Stomach smooth muscle (tissue), 2 donors: Measurements from ENCODE around the gene GRIK4.

ENCODE experiments used
- H3K27ac ChIP-seq: one replicate; pipeline ENCODE4 v1.7.0; 2013; ENCODE audit warnings: mild to moderate bottlenecking, low read length, inconsistent platforms
- H3K27me3 ChIP-seq, 2 donors: one replicate each; pipeline ENCODE4 v1.7.0; 2013; ENCODE audit warnings: low read length in 2 of 2; ENCODE audit not compliant: insufficient read depth in 2 of 2, control insufficient read depth in 1 of 2
- H3K36me3 ChIP-seq, 2 donors: one replicate each; pipeline ENCODE4 v1.7.0; 2013; ENCODE audit warnings: low read length in 2 of 2; ENCODE audit not compliant: control insufficient read depth in 2 of 2, insufficient read depth in 2 of 2
- H3K4me1 ChIP-seq: one replicate; pipeline ENCODE4 v1.7.0; 2013; ENCODE audit warnings: low read length; ENCODE audit not compliant: control insufficient read depth, insufficient read depth
- H3K4me3 ChIP-seq, 2 donors: one replicate each; pipeline ENCODE4 v1.7.0; 2013; ENCODE audit warnings: low read length in 2 of 2
- H3K9ac ChIP-seq, 2 donors: one replicate each; pipeline ENCODE4 v1.7.0; 2013; ENCODE audit warnings: low read length in 2 of 2, mild to moderate bottlenecking in 1 of 2
- H3K9me3 ChIP-seq, 2 donors: one replicate each; pipeline ENCODE4 v1.7.0; 2013; ENCODE audit warnings: low read length in 2 of 2; ENCODE audit not compliant: control insufficient read depth in 2 of 2
- donor health status: healthy.
- donor health status: Pancreatic carcinoma.

The GRIK4 gene

DNA sequence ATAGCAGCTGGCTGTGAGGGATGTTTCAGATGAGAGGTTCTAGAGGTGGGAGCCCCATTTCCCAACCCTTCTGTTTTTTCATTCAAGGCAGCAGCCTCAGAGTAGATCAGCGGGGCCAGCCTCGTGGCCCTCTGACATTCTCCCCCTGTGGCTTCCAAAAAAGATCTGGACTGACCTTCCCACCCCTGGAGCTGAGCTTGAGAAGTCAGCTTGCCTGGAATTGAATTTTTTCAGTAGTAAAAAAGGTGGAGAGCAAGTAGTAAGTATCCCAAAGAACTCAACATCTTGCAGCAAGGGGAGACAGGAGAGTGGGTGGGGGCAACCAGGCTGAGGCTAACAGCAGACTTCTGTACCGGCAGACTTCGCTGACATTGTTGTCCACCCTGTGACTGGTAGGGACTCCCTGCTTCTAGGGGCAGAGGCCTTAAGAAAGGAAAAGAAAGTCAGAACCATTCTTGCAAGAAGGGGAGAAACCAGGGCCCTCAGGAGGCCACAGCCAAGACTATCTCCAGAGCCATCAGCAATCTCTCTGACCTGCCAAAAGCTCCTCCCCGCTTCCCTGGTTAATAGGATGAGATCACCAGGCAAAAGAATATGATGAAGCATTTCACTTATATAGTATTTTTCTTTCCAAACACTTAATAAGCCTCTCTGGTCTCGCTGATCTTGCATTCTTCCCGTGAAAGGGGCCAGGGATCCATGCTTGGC, 2.0 kb upstream of the GRIK4 start:
- Histone ChIP-seq H3K9me3 (no peaks in the 10 kb centered on the region), H3K4me1 (no peaks in the 10 kb centered on the region), H3K27me3 (peaks cover 8 to 16% of the 10 kb centered on the region in 2 donors), H3K27ac (no peak overlapping the region), H3K4me3 (no peak overlapping the region), H3K9ac (no peak overlapping the region), H3K36me3 (no peaks in the 10 kb centered on the region)

DNA sequence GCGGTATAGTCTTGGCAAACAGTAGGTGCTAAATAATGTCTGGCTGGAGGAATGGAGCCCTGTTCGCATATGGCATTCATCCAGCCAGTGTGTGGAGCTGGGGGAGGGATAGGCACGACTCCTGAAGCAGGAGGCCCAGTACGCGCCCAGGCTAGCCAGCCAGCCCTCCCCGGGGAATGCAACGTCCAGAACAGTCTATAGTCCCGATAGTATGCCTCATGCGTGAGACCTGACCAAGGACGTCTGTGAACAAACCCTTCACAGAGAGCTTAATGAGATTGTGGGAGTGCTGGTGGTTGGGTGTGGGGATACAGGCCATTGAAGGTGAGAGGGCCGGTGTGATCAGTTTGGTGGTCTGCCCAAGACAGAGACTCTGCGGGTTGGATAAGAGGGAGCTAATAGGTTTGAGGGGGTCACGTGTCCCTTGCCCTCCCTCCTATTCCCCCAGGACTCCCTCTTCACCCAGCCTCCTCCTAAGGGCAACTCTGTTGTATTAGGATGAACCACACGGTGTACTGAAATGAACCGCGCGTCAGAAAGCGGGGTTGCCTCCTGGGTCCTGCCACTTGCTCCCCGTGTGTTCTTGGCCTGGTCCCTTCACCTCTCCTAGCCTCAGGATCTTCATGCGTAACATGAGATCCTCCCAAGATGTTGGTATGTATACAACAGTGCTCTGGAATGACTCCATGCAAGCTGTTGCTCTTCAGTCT, 987 bp upstream of the GRIK4 start:
- no peaks in the 10 kb centered on the region for H3K36me3 ChIP-seq
- H3K9me3 ChIP-seq = no peaks in the 10 kb centered on the region
- H3K4me1 ChIP-seq = no peaks in the 10 kb centered on the region
- no peak overlapping the region for H3K27ac ChIP-seq
- H3K9ac ChIP-seq = no peak overlapping the region
- H3K4me3 ChIP-seq = peak overlapping the region in 1 of 2 donors; percentile 64
- H3K27me3 ChIP-seq = peaks cover 10 to 16% of the 10 kb centered on the region in 2 donors

DNA sequence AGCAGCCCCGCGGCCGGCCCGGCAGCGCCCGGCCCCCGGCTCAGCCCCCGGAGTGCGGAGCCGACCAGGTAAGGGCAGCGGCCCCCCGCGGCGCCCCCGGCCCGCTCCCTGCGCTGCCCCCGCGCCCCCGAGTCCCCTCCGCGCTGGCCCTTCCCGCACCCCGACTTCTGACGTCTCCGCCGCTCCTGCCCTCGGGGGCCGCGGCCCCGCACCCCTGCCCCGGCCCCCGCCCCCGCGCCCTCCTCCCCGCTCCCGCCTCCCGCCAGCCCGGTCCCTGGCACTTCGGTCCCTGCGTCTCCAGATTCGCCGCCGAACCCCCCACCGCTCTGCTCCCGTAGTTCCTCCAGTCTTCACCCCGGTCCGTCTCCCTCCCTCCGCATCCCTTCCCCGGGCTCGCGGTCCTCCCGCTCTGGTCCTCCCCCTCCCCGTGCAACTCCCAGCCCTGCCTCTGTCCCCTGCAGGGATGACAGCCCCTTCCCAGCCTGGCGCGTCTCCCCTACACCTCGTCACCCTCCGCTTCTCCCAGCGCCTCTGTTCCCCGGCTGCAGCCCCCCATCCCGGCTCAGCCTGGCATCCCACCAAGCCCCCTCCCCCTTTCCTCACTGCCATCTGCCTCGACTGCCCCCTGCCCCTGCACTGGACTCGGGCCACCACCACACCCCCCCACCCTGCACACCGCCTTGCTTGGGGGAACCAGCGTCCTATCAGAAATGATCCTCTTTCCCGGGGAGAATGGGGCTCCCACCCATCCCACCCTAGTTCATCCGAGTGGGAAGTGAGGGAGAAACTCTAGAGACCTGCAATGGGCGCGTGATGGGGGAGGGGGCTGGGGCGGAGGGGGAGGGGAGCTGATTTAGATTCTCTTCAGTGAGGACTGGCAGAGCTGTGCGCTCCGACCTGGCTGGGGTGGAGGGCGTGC, 531 bp downstream of the GRIK4 start:
- peaks cover 7 to 16% of the 10 kb centered on the region in 2 donors for H3K27me3 ChIP-seq
- H3K36me3 ChIP-seq = no peaks in the 10 kb centered on the region
- H3K27ac ChIP-seq = no peak overlapping the region
- H3K4me3 ChIP-seq = peak overlapping the region in 1 of 2 donors; percentile 54
- H3K9ac ChIP-seq = no peak overlapping the region
- H3K4me1 ChIP-seq = no peaks in the 10 kb centered on the region
- H3K9me3 ChIP-seq = no peaks in the 10 kb centered on the region

DNA sequence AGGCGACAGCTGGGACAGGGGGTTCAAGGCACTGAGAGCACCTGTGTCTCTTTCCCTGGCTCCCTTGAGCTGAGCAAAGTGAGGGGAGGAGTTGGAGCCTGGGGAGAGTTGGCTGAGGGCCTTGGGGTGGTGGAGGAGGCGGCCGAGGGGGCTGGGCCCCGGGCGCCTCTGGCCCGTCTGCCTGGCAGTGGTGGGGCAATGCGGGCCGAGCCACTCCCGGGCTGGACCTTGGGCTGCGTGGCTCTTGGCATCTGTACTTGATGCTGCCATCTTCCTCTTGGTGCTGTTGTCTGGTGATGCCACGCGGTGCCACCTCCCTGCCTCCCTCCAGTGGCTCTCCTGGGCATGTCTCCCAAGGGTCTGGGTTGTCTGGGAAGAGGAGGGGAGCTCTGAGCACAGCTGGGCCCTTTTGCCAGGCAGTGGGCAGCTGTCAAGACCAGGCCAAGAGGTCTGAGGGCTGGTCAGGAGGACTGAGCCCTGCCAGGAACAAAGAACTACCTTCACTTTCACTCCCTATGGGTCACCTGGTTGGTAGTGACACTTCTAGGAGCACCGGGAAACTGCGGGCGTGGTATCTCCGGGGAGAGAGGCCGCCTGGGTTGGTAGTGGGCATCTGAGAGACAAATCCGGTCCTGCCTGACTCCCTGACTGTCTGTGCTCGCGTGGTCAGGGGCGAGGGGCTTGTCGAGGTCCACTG, 1.3 kb downstream of the GRIK4 start:
- no peak overlapping the region for H3K9ac ChIP-seq
- H3K27me3 ChIP-seq = peaks cover 7 to 16% of the 10 kb centered on the region in 2 donors
- no peaks in the 10 kb centered on the region for H3K36me3 ChIP-seq
- no peak overlapping the region for H3K4me3 ChIP-seq
- no peaks in the 10 kb centered on the region for H3K9me3 ChIP-seq
- H3K27ac ChIP-seq = no peak overlapping the region
- H3K4me1 ChIP-seq = no peaks in the 10 kb centered on the region

DNA sequence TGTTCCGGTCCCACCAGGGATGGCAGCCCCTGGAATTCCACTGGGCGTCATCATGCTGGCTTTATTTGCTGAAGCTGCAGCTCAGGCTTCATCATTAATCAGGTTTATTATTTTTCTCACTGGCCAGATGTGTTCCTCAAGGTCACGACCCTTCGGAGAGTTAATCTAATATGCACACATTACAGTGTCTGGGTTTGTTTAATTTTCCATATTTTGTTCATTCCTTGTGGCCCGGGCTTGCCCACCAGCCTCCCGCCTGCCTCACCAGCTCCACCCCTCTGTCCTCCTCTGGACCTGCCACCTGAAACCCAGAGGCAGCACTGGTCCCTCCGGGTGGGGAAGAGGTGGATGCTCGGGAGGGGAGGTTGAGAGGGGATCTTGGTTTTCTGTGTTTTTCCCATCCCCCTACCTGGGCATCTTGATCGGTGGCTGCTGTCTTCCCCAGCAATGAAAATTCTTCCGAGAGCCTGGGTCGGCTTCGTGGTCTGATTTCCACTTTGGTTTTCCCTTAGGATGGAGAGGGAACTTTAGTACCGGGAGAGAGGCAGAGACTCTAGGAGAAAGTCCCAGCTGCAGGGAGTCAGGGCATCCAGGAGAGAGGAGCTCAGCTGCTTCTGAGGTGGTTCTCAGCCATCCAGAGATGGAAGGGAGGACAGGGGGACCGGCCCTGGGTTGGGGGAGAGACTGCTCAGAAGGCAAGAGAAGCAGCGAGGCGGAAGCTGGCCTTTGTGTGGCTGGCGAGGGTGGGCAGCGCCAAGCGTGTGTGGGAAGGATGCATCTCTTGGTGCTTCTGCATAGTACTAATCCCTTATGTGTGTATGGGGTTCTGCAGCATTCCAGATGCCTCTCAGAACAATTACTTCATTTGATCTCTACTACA, 2.1 kb downstream of the GRIK4 start:
- H3K4me1 ChIP-seq = no peaks in the 10 kb centered on the region
- H3K9ac ChIP-seq = no peak overlapping the region
- no peaks in the 10 kb centered on the region for H3K9me3 ChIP-seq
- no peaks in the 10 kb centered on the region for H3K36me3 ChIP-seq
- H3K4me3 ChIP-seq = no peak overlapping the region
- peaks cover 7 to 12% of the 10 kb centered on the region in 2 donors for H3K27me3 ChIP-seq
- no peak overlapping the region for H3K27ac ChIP-seq

DNA sequence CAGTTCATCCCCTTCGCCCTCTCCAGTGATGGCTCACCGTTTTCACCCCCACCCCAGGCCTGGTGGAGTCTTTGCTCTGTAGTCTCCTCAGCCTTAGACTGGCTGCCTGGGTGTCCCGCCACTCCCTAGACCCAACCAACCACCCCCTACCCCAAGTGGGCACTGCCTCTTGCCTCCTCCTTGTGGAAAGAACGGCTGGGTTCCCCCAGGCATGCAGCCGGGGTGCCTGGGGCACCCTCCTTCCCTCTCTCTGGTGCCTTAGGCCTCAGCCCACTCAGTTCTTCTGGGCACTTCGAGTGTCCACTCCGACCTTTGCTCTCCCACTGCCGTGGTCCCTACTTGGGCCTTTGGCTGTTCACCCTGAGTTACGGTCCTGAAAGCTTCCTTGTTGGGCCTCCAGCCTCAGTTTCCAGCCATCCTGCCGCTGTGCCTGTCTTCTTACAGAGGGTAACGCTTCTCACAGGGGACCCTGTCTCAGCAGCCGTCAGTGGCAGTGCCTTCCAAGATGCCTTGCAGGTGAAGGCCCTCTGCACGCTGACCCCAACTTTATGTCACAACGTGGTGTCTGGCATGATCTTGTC, 3.1 kb downstream of the GRIK4 start:
- no peaks in the 10 kb centered on the region for H3K36me3 ChIP-seq
- H3K9ac ChIP-seq = no peak overlapping the region
- H3K27ac ChIP-seq = no peak overlapping the region
- peaks cover 7% of the 10 kb centered on the region in 2 donors for H3K27me3 ChIP-seq
- no peaks in the 10 kb centered on the region for H3K4me1 ChIP-seq
- no peak overlapping the region for H3K4me3 ChIP-seq
- H3K9me3 ChIP-seq = no peaks in the 10 kb centered on the region

DNA sequence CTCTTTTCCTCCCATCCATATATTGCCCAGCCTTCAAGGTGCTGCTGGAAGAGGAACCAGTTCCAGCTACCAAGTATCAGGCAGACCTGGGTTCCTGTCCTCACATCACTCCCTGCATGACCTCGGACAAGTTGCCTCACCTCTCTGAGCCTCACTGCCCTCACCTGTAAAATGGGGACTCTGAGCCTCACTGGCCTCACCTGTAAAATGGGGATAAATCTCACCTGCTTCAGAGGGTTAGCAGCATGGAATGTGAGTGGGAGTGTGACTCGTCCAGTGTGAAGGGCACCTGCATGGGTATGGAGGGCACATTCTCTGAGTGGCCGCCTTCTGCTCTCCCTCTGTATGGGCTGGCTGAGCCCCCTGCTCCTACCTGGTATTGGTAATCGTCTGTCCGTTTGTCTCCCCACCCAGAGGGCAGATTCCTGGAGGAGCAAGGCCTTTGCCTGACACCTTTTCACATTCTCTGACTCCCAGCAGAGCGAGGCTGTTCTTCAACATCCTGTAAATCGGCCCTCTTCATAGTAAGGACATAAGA, 3.7 kb downstream of the GRIK4 start:
- Histone ChIP-seq H3K9me3 (no peaks in the 10 kb centered on the region), H3K4me1 (no peaks in the 10 kb centered on the region), H3K27ac (no peak overlapping the region), H3K9ac (no peak overlapping the region), H3K4me3 (no peak overlapping the region), H3K27me3 (peaks cover 4 to 5% of the 10 kb centered on the region in 2 donors), H3K36me3 (no peaks in the 10 kb centered on the region)

DNA sequence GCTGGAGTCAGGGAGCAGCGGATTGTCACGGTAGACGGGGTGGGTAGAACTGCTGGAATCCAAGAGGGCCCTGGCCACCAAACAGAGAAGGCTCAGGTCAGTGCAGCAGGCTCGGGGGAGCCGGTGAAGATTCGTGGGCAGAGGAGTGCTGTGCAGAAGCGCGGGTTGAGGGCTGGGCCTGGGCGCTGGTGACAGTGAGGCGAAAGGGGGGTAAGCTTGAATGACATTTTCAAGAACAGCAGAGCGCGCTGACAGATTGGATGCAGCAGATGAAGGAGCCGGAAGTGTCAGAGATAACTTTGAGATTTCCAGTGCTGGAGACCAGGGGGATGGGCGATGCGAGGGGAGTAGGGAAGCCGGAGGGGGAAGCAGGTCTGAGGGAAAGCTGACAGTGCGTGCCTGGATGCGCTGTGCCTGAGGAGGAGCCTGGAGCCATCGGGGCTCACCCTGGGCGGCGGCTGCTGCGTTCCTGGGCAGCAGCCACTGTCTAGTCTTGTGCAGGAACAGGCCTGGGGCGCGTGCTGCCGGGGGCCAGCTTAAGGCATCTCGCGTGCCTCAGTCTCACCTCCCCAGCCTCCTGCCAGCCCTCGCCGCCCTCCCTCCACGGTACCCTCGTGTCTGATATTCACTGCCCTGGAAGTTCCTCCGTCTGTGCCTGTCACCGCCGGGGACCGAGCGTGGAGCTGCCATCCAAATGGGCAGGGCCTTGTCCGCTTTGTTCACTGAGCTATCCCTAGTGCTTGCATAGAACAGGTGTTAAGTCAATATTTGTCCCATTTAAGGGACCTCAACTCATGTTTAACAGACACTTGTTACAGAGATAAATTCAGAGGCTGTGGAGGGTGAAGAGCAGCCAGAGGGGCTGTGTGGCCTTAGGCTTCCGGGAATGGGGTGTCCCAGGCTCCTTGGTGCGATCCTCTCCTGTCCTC, 5.2 kb downstream of the GRIK4 start:
- peaks cover 2 to 4% of the 10 kb centered on the region in 2 donors for H3K27me3 ChIP-seq
- no peak overlapping the region for H3K27ac ChIP-seq
- H3K9me3 ChIP-seq = no peaks in the 10 kb centered on the region
- no peaks in the 10 kb centered on the region for H3K4me1 ChIP-seq
- no peak overlapping the region for H3K9ac ChIP-seq
- no peaks in the 10 kb centered on the region for H3K36me3 ChIP-seq
- no peak overlapping the region for H3K4me3 ChIP-seq

DNA sequence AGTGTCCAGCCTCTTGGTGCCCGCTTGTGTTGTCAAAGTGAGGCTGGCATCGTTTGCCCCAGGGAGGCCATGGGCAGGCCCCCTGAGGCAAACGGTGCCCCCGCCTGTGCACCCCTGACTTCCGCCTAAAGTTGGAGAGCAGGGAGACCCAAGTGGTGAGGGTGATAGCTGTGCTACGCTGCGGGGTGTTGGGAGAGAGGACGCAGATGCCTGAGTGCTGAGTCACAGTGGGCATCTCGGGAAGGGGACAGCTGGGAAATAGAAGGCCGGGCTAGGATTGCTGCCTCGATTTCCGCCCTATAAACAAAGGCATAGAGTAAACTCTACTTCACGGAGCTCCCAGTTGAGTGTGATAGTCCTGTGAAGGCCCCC, 5.8 kb downstream of the GRIK4 start:
- peaks cover 0 to 4% of the 10 kb centered on the region in 2 donors for H3K27me3 ChIP-seq

More for the DNA sequence above, 5.8 kb downstream of the GRIK4 start:
- no peaks in the 10 kb centered on the region for H3K9me3 ChIP-seq
- no peak overlapping the region for H3K9ac ChIP-seq
- H3K4me3 ChIP-seq = no peak overlapping the region
- no peaks in the 10 kb centered on the region for H3K4me1 ChIP-seq
- H3K36me3 ChIP-seq = no peaks in the 10 kb centered on the region
- no peak overlapping the region for H3K27ac ChIP-seq
